ENCODE data around the gene ECEL1. TPM values are rescaled to one million over a fixed set of nuclear protein-coding genes. Genes with fewer than 3 reads are reported as not detected.

ECEL1 gene
- total and polyA plus RNA-seq, 8 donors = 0.10 to 0.64 (median 0.39) TPM

DNA sequence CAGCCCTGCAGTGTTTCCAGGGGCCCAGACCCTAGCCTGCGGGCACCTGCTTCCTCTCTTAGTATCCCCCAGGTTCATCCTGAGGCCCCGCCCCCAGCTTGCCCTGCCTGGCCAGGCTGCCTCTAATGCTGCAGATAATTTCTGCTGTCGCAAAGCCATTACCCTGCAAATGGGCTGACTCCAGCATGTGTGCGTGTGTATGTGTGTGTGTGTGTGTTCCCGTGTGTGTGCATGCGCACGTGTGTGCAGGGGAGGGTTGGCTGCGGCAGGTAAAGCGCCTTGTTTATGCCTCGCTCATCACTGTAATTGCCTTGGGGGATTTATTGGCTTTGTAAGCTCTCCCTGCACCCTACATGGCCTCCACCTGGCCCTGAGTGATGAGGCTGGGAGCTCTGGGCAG, 25.0 kb upstream of the ECEL1 start:
- H3K27ac ChIP-seq = no peak overlapping the region
- no peaks in the 10 kb centered on the region for H3K36me3 ChIP-seq
- H3K4me1 ChIP-seq = no peaks in the 10 kb centered on the region
- TF ChIP-seq, protein P1, sequence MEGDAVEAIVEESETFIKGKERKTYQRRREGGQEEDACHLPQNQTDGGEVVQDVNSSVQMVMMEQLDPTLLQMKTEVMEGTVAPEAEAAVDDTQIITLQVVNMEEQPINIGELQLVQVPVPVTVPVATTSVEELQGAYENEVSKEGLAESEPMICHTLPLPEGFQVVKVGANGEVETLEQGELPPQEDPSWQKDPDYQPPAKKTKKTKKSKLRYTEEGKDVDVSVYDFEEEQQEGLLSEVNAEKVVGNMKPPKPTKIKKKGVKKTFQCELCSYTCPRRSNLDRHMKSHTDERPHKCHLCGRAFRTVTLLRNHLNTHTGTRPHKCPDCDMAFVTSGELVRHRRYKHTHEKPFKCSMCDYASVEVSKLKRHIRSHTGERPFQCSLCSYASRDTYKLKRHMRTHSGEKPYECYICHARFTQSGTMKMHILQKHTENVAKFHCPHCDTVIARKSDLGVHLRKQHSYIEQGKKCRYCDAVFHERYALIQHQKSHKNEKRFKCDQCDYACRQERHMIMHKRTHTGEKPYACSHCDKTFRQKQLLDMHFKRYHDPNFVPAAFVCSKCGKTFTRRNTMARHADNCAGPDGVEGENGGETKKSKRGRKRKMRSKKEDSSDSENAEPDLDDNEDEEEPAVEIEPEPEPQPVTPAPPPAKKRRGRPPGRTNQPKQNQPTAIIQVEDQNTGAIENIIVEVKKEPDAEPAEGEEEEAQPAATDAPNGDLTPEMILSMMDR (IDR thresholded peaks at IDR 0.05) = no peak
- peaks cover 0 to 26% of the 10 kb centered on the region in 2 donors for H3K27me3 ChIP-seq
- DNase-seq (no peak), ATAC-seq (no peak)
- H3K4me3 ChIP-seq = no peak overlapping the region
- intact Hi-C loops (cut with DNase I) = no loop called here
- H3K9me3 ChIP-seq = no peaks in the 10 kb centered on the region

DNA sequence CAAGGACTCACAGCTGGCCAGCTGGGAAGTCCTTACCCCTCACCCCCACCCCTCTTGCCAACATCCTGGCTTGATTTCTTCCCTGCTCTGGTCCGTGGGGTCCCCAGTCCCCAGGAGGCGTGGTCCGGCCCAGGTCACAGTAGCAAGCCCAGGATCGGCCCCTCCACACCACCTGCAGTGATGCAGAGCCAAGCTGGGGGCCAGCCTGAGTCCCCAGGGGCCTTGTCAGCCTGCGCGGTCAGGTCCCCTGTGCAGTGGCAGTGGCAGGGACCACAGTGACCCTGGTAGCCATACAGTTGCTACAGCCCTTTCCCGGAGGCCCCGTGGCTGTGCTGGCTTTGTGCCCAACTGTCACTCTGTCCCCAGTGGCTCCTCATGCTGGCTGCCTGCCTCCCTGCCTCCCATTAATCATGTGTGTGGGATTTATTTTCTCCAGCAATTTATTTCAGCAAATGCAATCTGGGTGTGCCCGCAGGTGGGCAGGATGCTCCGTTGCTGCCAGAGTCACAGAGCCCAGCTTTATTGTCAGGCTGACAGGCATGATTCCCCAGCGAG, 23.8 kb upstream of the ECEL1 start:
- Histone ChIP-seq H3K27me3 (peaks cover 0 to 38% of the 10 kb centered on the region in 2 donors), H3K4me1 (no peaks in the 10 kb centered on the region), H3K4me3 (no peak overlapping the region), H3K36me3 (no peaks in the 10 kb centered on the region), H3K9me3 (no peaks in the 10 kb centered on the region), H3K27ac (no peak overlapping the region)
- intact Hi-C loops (cut with DNase I) = no loop called here
- ATAC-seq = no peak
- TF ChIP-seq, protein P1 (IDR thresholded peaks at IDR 0.05) = no peak
- no peak for DNase-seq

DNA sequence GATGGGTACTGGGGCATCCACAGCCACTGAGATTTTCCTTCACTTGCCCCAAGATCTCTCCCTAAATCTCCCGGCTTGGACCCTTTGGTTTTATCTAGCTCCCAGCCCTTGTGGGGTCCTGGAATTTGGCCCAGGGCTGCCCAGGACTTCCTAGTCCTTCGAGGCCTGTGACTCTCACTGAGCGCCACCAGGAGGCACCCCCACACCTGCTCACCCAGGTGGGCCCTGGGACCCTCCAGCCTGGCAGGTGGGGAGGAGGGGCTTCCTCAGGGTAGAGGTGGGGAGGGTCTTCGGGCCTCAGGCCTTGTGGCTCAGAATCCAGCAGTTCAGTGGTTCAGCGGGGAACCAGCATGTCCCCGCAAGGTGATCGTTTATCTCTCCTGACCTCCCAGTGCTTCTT, 20.6 kb upstream of the ECEL1 start:
- no peaks in the 10 kb centered on the region for H3K9me3 ChIP-seq
- TF ChIP-seq, protein P1 (IDR thresholded peaks at IDR 0.05) = no peak

DNA sequence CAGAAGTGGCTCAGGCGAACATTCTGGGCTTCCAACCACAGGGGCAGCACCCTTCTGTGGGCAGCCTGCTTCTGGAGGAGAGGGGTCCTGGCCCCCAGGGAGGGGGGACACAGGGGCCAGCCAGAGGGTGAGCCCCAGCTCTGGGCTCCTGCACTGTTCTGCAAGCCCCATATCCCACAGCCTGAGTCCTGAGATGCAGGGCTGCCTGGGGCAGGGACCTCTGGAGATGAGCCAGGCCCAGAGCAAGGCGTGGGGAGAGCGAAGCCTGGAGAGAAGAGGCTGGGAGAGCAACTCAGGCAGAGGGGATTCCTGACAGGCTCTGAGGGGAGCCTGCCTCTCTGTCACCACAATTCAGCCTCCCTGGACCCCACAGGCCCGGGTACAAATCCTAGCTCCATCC, 19.1 kb upstream of the ECEL1 start:
- no peak overlapping the region for H3K4me3 ChIP-seq
- no peaks in the 10 kb centered on the region for H3K36me3 ChIP-seq
- H3K27me3 ChIP-seq = peaks cover 23 to 71% of the 10 kb centered on the region in 2 donors
- intact Hi-C loops (cut with DNase I) = no loop called here
- ATAC-seq = no peak
- H3K4me1 ChIP-seq = peaks cover 7 to 13% of the 10 kb centered on the region in 2 donors
- H3K9me3 ChIP-seq = no peaks in the 10 kb centered on the region
- H3K27ac ChIP-seq = no peak overlapping the region
- DNase-seq = no peak
- TF ChIP-seq, protein P1 (IDR thresholded peaks at IDR 0.05) = no peak

More for the DNA sequence above, 20.6 kb upstream of the ECEL1 start:
- Histone ChIP-seq H3K27me3 (peaks cover 16 to 70% of the 10 kb centered on the region in 2 donors), H3K27ac (no peak overlapping the region), H3K4me3 (no peak overlapping the region), H3K4me1 (peaks cover 3 to 6% of the 10 kb centered on the region in 2 donors), H3K36me3 (no peaks in the 10 kb centered on the region)
- intact Hi-C loops (cut with DNase I) = no loop called here
- DNase-seq (no peak), ATAC-seq (no peak)

DNA sequence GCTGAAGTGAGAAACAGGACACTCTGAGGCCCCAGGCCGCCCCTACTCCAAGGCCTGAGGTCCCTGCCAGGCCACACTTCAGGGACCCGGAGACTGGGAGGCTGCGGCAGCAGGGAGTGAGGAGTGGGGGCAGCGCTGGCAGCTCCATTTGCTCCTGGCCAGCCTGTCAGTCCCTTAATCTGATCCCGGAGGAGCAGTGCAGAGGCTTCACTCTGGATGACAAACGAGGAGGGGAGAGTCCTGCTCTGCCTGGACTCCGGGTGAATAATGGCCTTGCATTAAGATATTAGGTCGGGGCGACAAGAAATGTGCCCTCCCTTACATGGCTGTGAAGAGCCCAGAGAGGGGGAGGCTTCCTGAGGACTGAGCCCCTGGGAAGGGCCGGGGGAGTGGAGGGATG, 18.2 kb upstream of the ECEL1 start:
- Histone ChIP-seq H3K27ac (no peak overlapping the region), H3K4me1 (peaks cover 7 to 13% of the 10 kb centered on the region in 2 donors), H3K36me3 (no peaks in the 10 kb centered on the region), H3K27me3 (peaks cover 23 to 77% of the 10 kb centered on the region in 2 donors), H3K4me3 (no peak overlapping the region), H3K9me3 (no peaks in the 10 kb centered on the region)
- ATAC-seq = no peak
- TF ChIP-seq, protein P1 (IDR thresholded peaks at IDR 0.05) = no peak
- no peak for DNase-seq
- intact Hi-C loops (cut with DNase I) = no loop called here

Measured in left lung (tissue), 10 donors.